Transverse colon (tissue), 4 donors: ENCODE measurements around the gene SOD3.

Experiments
- POLR2A ChIP-seq: fragments of 450-650 bp; IDR thresholded peaks from one replicate; pipeline ENCODE4 v1.6.1; 2016; ENCODE audit warnings: antibody characterized with exemption, mild to moderate bottlenecking, moderate library complexity
- POLR2AphosphoS5 ChIP-seq, 3 donors: sonication (generic); formaldehyde crosslinking; IDR thresholded peaks; one replicate each; pipeline ENCODE4 v1.6.1; 2016; ENCODE audit warnings: antibody characterized with exemption in 3 of 3
- TF ChIP-seq, protein P1 (sequence below), 5 experiments: fragments of 200-600 bp in 3 of 5; fragments of 450-650 bp in 2 of 5; sonication (generic) in 3 of 5; IDR thresholded peaks; 1 replicate in 2 of 5; 2 replicates in 3 of 5; pipeline ENCODE4 v1.5.1; 2016 to 2017; ENCODE audit warnings: antibody characterized with exemption in 5 of 5, inconsistent platforms in 3 of 5, mild to moderate bottlenecking in 2 of 5, moderate library complexity in 1 of 5

DNA sequence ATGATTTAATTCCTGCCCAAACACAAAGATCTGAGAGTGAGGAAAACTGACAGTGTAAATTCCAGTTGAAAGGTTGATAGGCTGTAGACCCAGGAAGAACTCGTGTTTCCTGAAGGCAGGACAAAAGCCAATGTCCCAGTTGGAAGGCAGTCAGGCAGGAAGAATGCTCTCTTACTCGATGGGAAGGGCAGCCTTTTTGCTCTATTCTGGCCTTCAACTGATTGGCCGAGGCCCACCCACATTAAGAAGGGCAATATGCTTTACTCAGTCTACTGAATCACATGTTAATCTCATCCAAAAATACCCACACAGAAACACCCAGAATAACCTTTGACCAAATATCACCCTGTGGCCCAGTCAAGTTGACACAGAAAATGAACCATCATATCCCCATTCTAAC, 45.3 kb upstream of the SOD3 start:
- no peak for TF ChIP-seq POLR2A
- TF ChIP-seq, protein P1, sequence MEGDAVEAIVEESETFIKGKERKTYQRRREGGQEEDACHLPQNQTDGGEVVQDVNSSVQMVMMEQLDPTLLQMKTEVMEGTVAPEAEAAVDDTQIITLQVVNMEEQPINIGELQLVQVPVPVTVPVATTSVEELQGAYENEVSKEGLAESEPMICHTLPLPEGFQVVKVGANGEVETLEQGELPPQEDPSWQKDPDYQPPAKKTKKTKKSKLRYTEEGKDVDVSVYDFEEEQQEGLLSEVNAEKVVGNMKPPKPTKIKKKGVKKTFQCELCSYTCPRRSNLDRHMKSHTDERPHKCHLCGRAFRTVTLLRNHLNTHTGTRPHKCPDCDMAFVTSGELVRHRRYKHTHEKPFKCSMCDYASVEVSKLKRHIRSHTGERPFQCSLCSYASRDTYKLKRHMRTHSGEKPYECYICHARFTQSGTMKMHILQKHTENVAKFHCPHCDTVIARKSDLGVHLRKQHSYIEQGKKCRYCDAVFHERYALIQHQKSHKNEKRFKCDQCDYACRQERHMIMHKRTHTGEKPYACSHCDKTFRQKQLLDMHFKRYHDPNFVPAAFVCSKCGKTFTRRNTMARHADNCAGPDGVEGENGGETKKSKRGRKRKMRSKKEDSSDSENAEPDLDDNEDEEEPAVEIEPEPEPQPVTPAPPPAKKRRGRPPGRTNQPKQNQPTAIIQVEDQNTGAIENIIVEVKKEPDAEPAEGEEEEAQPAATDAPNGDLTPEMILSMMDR (IDR thresholded peaks at IDR 0.05), result no peak
- no peak for TF ChIP-seq POLR2AphosphoS5 (IDR thresholded peaks at IDR 0.05)
